Body of pancreas (tissue), 4 donors: ENCODE data around the gene LRFN5.

Experiments
- CTCF ChIP-seq, 7 experiments: fragments of 450-650 bp in 4 of 7; fragments of 200-600 bp in 3 of 7; sonication (generic) in 3 of 7; IDR thresholded peaks; one replicate each; pipeline ENCODE4 v1.5.1; 2016 to 2019; ENCODE audit warnings: antibody characterized with exemption in 7 of 7
- POLR2A ChIP-seq, 3 donors: fragments of 450-650 bp; IDR thresholded peaks; one replicate each; pipeline ENCODE4 v1.6.1; 2016; ENCODE audit warnings: antibody characterized with exemption in 3 of 3, mild to moderate bottlenecking in 2 of 3

- TF ChIP-seq CTCF (IDR thresholded peaks at IDR 0.05), result no peak
- no peak for TF ChIP-seq POLR2A (IDR thresholded peaks at IDR 0.05)
Measured at GRCh38 chr14:41597647-41598046, 9.0 kb upstream of the LRFN5 start.
